Liver (tissue), 9 donors: ENCODE measurements around the gene MTMR1. TPM values are rescaled to one million over a fixed set of nuclear protein-coding genes. Genes with fewer than 3 reads are reported as not detected.

Experiments used
- DNase-seq: peaks from one replicate; pipeline ENCODE4 v3.0.0-alpha.2; 2017; ENCODE audit warnings: low spot score
- H3K27ac ChIP-seq, 2 donors: one replicate each; pipeline ENCODE4 v1.7.0; 2013; ENCODE audit warnings: inconsistent platforms in 2 of 2, low read length in 2 of 2, control low read depth in 1 of 2, low read depth in 1 of 2, mild to moderate bottlenecking in 1 of 2
- H3K27me3 ChIP-seq, 4 donors: one replicate each; pipeline versions ENCODE4 v1.6.1 to v1.7.0; 2013; ENCODE audit warnings: low read length in 3 of 4, inconsistent platforms in 1 of 4, mild to moderate bottlenecking in 1 of 4, moderate library complexity in 1 of 4; ENCODE audit not compliant: control insufficient read depth in 4 of 4, insufficient read depth in 4 of 4
- H3K36me3 ChIP-seq, 4 donors: one replicate each; pipeline versions ENCODE4 v1.6.1 to v1.7.0; 2013; ENCODE audit warnings: low read length in 3 of 4, mild to moderate bottlenecking in 3 of 4, low read depth in 1 of 4, moderate library complexity in 1 of 4; ENCODE audit not compliant: control insufficient read depth in 4 of 4, insufficient read depth in 3 of 4
- H3K4me1 ChIP-seq, 4 donors: one replicate each; pipeline versions ENCODE4 v1.6.1 to v1.7.0; 2013; ENCODE audit warnings: low read length in 3 of 4, mild to moderate bottlenecking in 3 of 4, moderate library complexity in 1 of 4; ENCODE audit not compliant: control insufficient read depth in 4 of 4, insufficient read depth in 4 of 4
- H3K4me3 ChIP-seq, 3 donors: one replicate each; pipeline versions ENCODE4 v1.6.1 to v1.7.0; 2013; ENCODE audit warnings: low read length in 3 of 3, control low read depth in 1 of 3, low read depth in 1 of 3, mild to moderate bottlenecking in 1 of 3
- H3K9ac ChIP-seq, 2 donors: one replicate each; pipeline ENCODE4 v1.7.0; 2013; ENCODE audit warnings: low read length in 2 of 2, mild to moderate bottlenecking in 2 of 2, moderate library complexity in 2 of 2, control low read depth in 1 of 2, low read depth in 1 of 2
- H3K9me3 ChIP-seq, 4 donors: one replicate each; pipeline versions ENCODE4 v1.6.1 to v1.7.0; 2013; ENCODE audit warnings: low read length in 3 of 4; ENCODE audit not compliant: control insufficient read depth in 4 of 4
- ATF3 ChIP-seq: IDR thresholded peaks from 2 replicates; pipeline ENCODE4 v1.6.1; 2016; ENCODE audit warnings: antibody characterized with exemption
- HNF4A ChIP-seq, 2 donors: conservative IDR thresholded peaks; 2 replicates each; pipeline ENCODE4 v1.6.1; 2016; ENCODE audit warnings: antibody characterized with exemption in 2 of 2, mild to moderate bottlenecking in 2 of 2
- MAX ChIP-seq: IDR thresholded peaks from 2 replicates; pipeline ENCODE4 v1.6.1; 2016; ENCODE audit warnings: antibody characterized with exemption
- NR2F2 ChIP-seq: IDR thresholded peaks from 2 replicates; pipeline ENCODE4 v1.6.1; 2016; ENCODE audit warnings: antibody characterized with exemption
- RAD21 ChIP-seq, 2 donors: IDR thresholded peaks; 2 replicates each; pipeline ENCODE4 v1.6.1; 2016; ENCODE audit warnings: antibody characterized with exemption in 2 of 2, mild to moderate bottlenecking in 2 of 2
- SP1 ChIP-seq: IDR thresholded peaks from 2 replicates; pipeline ENCODE4 v1.6.1; 2018; ENCODE audit warnings: antibody characterized with exemption, mild to moderate bottlenecking
- YY1 ChIP-seq: IDR thresholded peaks from 2 replicates; pipeline ENCODE4 v1.6.1; 2016; ENCODE audit warnings: antibody characterized with exemption, mild to moderate bottlenecking
- ZBTB33 ChIP-seq: IDR thresholded peaks from 2 replicates; pipeline ENCODE4 v1.6.1; 2016; ENCODE audit warnings: antibody characterized with exemption
- WGBS: extraction: QIAGEN DNeasy Blood & Tissue Kit; methylation state at CpG from one replicate; pipeline ENCODE4 v1.1.7; 2013; 5-methylcytosine and 5-hydroxymethylcytosine counted together
- polyA plus RNA-seq, 2 donors: library from polyadenylated mRNA; stranded (reverse) in 1 of 2; unstranded in 1 of 2; fragments of 200-250 nt in 1 of 2; fragments of >200 nt in 1 of 2; fragmentation: Nextera tagmentation in 1 of 2; extraction: Ambion mirVana in 1 of 2; gene quantifications; one replicate each; pipeline versions ENCODE4 v1.2.1 to v1.2.3, GENCODE V29; 2013 to 2015
- total RNA-seq, 2 donors: library from RNA; depleted of rRNA; stranded (reverse); fragments of >200 nt; gene quantifications; one replicate each; pipeline ENCODE4 v1.2.3, GENCODE V29; 2014
- TF ChIP-seq, protein P1 (sequence below): fragments of 150-350 bp; IDR thresholded peaks from 2 replicates; pipeline ENCODE4 v1.5.1; 2017; ENCODE audit warnings: improper control_type of control experiment, low read depth, low read length; ENCODE audit not compliant: missing input control
- TF ChIP-seq, protein P2 (sequence below): IDR thresholded peaks from 2 replicates; pipeline ENCODE4 v1.6.1; 2016; ENCODE audit warnings: antibody characterized with exemption, mild to moderate bottlenecking
- donor health status: healthy.
- donor health status: healthy.
- donor health status: healthy.
- donor health status: healthy.
- donor health status: healthy.

Gene MTMR1
- total and polyA plus RNA-seq, 4 donors = 2.5 to 13.4 (median 7.8) TPM

- 90% methylated on average over 3 of the region's 3 CpGs for WGBS
- H3K9ac ChIP-seq = no peak overlapping the region
- H3K4me3 ChIP-seq = no peak overlapping the region
- H3K27ac ChIP-seq = no peak overlapping the region
- H3K4me1 ChIP-seq = no peaks in the 10 kb centered on the region
- TF ChIP-seq NR2F2 (no peak), HNF4A (conservative IDR thresholded peaks at IDR 0.05) (no peak), YY1 (no peak), MAX (no peak), ZBTB33 (no peak)
- no peak for DNase-seq
- H3K27me3 ChIP-seq = peaks cover 0 to 2% (median 0%) of the 10 kb centered on the region in 4 donors
- peaks cover 3 to 41% (median 19%) of the 10 kb centered on the region in 4 donors for H3K36me3 ChIP-seq
- H3K9me3 ChIP-seq = no peaks in the 10 kb centered on the region
Observed at GRCh38 chrX:150731795-150732194, 38.6 kb downstream of the MTMR1 start.

DNA sequence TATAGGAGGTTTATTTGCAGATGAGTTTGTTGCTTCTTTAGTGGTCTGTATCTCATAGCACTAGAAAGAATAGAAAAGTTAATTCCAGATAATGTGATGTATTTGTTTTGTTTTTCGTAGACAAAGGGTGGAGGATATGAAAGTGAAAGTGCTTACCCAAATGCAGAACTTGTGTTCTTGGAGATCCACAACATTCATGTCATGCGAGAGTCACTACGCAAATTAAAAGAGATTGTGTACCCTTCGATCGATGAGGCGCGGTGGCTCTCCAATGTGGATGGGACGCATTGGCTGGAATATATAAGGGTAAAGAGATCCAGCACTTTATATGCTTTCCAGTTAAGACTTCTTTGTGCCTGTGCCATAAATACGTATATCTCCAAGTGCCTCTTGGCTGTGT, 43.3 kb downstream of the MTMR1 start:
- Histone ChIP-seq H3K9ac (no peak overlapping the region), H3K4me1 (no peaks in the 10 kb centered on the region), H3K9me3 (no peaks in the 10 kb centered on the region), H3K27ac (no peak overlapping the region), H3K4me3 (no peak overlapping the region), H3K36me3 (peaks cover 4 to 56% (median 16%) of the 10 kb centered on the region in 4 donors), H3K27me3 (peaks cover 0 to 2% (median 0%) of the 10 kb centered on the region in 4 donors)
- TF ChIP-seq SP1 = no peak
- DNase-seq = no peak
- WGBS = 85% methylated on average over 9 of the region's 9 CpGs

DNA sequence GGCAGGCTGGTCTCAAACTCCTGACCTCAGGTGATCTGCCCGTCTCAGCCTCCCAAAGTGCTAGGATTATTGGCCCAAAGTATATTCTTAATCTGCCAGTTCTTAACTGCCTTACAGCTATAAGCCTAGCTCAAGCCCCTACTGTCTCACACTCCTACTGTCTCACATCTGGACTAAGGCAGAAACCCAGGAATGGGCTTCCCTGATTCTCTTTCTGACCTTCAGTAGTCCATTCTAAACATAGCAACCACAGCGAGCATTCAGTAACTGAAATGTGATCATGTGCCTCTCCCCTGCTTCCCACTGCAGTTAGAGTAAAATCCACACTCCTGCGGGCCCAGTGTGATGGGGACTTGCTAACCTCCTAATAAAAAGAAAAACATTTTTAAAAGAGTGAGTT, 58.9 kb downstream of the MTMR1 start:
- H3K4me3 ChIP-seq = no peak overlapping the region
- TF ChIP-seq ATF3 (no peak), RAD21 (IDR thresholded peaks at IDR 0.05) (no peak)
- no peaks in the 10 kb centered on the region for H3K27me3 ChIP-seq
- DNase-seq = no peak
- H3K9me3 ChIP-seq = no peaks in the 10 kb centered on the region
- 96% methylated on average over 3 of the region's 3 CpGs for WGBS
- H3K36me3 ChIP-seq = peaks cover 0 to 5% (median 1%) of the 10 kb centered on the region in 4 donors
- no peak overlapping the region for H3K9ac ChIP-seq
- no peaks in the 10 kb centered on the region for H3K4me1 ChIP-seq
- H3K27ac ChIP-seq = no peak overlapping the region

GRCh38 chrX:150753357-150753756, 60.2 kb downstream of the MTMR1 start:
- WGBS = 86% methylated on average over 4 of the region's 4 CpGs
- Histone ChIP-seq H3K27ac (no peak overlapping the region), H3K9me3 (no peaks in the 10 kb centered on the region), H3K4me1 (no peaks in the 10 kb centered on the region), H3K9ac (no peak overlapping the region), H3K27me3 (no peaks in the 10 kb centered on the region), H3K4me3 (no peak overlapping the region), H3K36me3 (peaks cover 0 to 5% (median 2%) of the 10 kb centered on the region in 4 donors)
- no peak for DNase-seq
- TF ChIP-seq SP1 (no peak), NR2F2 (no peak), ZBTB33 (no peak), YY1 (no peak), ATF3 (no peak)
- TF ChIP-seq, protein P1, sequence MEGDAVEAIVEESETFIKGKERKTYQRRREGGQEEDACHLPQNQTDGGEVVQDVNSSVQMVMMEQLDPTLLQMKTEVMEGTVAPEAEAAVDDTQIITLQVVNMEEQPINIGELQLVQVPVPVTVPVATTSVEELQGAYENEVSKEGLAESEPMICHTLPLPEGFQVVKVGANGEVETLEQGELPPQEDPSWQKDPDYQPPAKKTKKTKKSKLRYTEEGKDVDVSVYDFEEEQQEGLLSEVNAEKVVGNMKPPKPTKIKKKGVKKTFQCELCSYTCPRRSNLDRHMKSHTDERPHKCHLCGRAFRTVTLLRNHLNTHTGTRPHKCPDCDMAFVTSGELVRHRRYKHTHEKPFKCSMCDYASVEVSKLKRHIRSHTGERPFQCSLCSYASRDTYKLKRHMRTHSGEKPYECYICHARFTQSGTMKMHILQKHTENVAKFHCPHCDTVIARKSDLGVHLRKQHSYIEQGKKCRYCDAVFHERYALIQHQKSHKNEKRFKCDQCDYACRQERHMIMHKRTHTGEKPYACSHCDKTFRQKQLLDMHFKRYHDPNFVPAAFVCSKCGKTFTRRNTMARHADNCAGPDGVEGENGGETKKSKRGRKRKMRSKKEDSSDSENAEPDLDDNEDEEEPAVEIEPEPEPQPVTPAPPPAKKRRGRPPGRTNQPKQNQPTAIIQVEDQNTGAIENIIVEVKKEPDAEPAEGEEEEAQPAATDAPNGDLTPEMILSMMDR = no peak
- TF ChIP-seq, protein P2, sequence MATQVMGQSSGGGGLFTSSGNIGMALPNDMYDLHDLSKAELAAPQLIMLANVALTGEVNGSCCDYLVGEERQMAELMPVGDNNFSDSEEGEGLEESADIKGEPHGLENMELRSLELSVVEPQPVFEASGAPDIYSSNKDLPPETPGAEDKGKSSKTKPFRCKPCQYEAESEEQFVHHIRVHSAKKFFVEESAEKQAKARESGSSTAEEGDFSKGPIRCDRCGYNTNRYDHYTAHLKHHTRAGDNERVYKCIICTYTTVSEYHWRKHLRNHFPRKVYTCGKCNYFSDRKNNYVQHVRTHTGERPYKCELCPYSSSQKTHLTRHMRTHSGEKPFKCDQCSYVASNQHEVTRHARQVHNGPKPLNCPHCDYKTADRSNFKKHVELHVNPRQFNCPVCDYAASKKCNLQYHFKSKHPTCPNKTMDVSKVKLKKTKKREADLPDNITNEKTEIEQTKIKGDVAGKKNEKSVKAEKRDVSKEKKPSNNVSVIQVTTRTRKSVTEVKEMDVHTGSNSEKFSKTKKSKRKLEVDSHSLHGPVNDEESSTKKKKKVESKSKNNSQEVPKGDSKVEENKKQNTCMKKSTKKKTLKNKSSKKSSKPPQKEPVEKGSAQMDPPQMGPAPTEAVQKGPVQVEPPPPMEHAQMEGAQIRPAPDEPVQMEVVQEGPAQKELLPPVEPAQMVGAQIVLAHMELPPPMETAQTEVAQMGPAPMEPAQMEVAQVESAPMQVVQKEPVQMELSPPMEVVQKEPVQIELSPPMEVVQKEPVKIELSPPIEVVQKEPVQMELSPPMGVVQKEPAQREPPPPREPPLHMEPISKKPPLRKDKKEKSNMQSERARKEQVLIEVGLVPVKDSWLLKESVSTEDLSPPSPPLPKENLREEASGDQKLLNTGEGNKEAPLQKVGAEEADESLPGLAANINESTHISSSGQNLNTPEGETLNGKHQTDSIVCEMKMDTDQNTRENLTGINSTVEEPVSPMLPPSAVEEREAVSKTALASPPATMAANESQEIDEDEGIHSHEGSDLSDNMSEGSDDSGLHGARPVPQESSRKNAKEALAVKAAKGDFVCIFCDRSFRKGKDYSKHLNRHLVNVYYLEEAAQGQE = no peak
